Ascending aorta (tissue), 2 donors: ENCODE results near the gene LRCH2. TPM values are rescaled to one million over a fixed set of nuclear protein-coding genes. Genes with fewer than 3 reads are reported as not detected.

Experiments
- DNase-seq, 2 donors: peaks; one replicate each; pipeline ENCODE4 v3.0.0-alpha.2; 2019; ENCODE audit warnings: low spot score in 2 of 2
- H3K27ac ChIP-seq, 2 donors: fragments of 200-600 bp; sonication (generic); one replicate each; pipeline ENCODE4 v1.5.1; 2016 to 2017; ENCODE audit warnings: mild to moderate bottlenecking in 1 of 2
- H3K27me3 ChIP-seq: fragments of 200-600 bp; sonication (generic); one replicate; pipeline ENCODE4 v1.5.1; 2017
- H3K36me3 ChIP-seq, 2 donors: fragments of 200-600 bp; sonication (generic); one replicate each; pipeline ENCODE4 v1.5.1; 2016
- H3K4me1 ChIP-seq, 2 donors: fragments of 200-600 bp; sonication (generic); one replicate each; pipeline ENCODE4 v1.5.1; 2016 to 2017; ENCODE audit warnings: mild to moderate bottlenecking in 1 of 2
- H3K4me3 ChIP-seq, 2 donors: fragments of 200-600 bp; sonication (generic); one replicate each; pipeline ENCODE4 v1.5.1; 2016 to 2017; ENCODE audit warnings: mild to moderate bottlenecking in 1 of 2
- H3K9me3 ChIP-seq, 2 donors: fragments of 200-600 bp; sonication (generic); one replicate each; pipeline ENCODE4 v1.5.1; 2016
- intact Hi-C: fragments of 100-400 bp; cut with DNase I; formaldehyde crosslinking; loops from one replicate; pipeline ENCODE4 v1.15.1; 2023
- total RNA-seq: library from RNA; depleted of rRNA; stranded (reverse); fragments of >200 nt; gene quantifications from one replicate; pipeline ENCODE4 v1.1.0, GENCODE V29; 2016
- TF ChIP-seq, protein P1 (sequence below), 3 experiments: fragments of 200-600 bp in 2 of 3; fragments of 450-650 bp in 1 of 3; sonication (generic) in 2 of 3; IDR thresholded peaks; one replicate each; pipeline ENCODE4 v1.5.1; 2016 to 2019; ENCODE audit warnings: antibody characterized with exemption in 3 of 3, mild to moderate bottlenecking in 1 of 3, moderate library complexity in 1 of 3

The LRCH2 gene
- total RNA-seq, 1 donor from 2014 or later = 5.2 TPM

GRCh38 chrX:115183980-115184379 is 49.9 kb downstream of the LRCH2 start:
- TF ChIP-seq, protein P1, sequence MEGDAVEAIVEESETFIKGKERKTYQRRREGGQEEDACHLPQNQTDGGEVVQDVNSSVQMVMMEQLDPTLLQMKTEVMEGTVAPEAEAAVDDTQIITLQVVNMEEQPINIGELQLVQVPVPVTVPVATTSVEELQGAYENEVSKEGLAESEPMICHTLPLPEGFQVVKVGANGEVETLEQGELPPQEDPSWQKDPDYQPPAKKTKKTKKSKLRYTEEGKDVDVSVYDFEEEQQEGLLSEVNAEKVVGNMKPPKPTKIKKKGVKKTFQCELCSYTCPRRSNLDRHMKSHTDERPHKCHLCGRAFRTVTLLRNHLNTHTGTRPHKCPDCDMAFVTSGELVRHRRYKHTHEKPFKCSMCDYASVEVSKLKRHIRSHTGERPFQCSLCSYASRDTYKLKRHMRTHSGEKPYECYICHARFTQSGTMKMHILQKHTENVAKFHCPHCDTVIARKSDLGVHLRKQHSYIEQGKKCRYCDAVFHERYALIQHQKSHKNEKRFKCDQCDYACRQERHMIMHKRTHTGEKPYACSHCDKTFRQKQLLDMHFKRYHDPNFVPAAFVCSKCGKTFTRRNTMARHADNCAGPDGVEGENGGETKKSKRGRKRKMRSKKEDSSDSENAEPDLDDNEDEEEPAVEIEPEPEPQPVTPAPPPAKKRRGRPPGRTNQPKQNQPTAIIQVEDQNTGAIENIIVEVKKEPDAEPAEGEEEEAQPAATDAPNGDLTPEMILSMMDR (IDR thresholded peaks at IDR 0.05) = no peak
- DNase-seq = no peak
- Histone ChIP-seq H3K4me1 (no peaks in the 10 kb centered on the region), H3K36me3 (no peaks in the 10 kb centered on the region), H3K4me3 (no peak overlapping the region), H3K9me3 (no peaks in the 10 kb centered on the region), H3K27ac (no peak overlapping the region), H3K27me3 (no peaks in the 10 kb centered on the region)
- intact Hi-C loops = no loop called here

DNA sequence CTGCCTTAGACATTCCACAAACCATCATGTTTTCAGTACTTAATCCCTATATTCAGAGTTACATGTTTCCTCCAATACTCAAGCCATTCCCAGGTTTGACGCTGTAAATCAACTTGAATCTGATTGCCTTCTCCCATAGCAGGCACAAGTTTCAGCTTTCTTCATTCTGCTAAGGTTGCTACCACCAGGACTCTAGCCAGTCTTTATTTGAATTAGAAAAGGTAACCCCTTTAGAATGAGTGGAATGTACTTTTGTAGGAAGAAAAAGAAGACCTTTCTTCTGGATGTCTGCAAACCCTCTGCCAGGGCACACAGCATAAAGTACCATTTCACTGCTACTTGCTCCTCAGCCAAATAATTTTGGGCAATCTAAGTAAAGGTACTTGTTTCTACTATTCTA is 55.4 kb downstream of the LRCH2 start:
- Histone ChIP-seq H3K4me1 (no peaks in the 10 kb centered on the region), H3K36me3 (no peaks in the 10 kb centered on the region), H3K4me3 (no peak overlapping the region), H3K9me3 (no peaks in the 10 kb centered on the region), H3K27me3 (no peaks in the 10 kb centered on the region), H3K27ac (no peak overlapping the region)
- intact Hi-C loops = no loop called here
- no peak for DNase-seq
- TF ChIP-seq, protein P1 (IDR thresholded peaks at IDR 0.05) = no peak

- no peak overlapping the region for H3K4me3 ChIP-seq
- H3K4me1 ChIP-seq = no peaks in the 10 kb centered on the region
- TF ChIP-seq, protein P1 (IDR thresholded peaks at IDR 0.05) = no peak
- no peak overlapping the region for H3K27ac ChIP-seq
- no peaks in the 10 kb centered on the region for H3K36me3 ChIP-seq
- H3K27me3 ChIP-seq = no peaks in the 10 kb centered on the region
- H3K9me3 ChIP-seq = no peaks in the 10 kb centered on the region
- intact Hi-C loops = no loop called here
- no peak for DNase-seq
Measured at GRCh38 chrX:115177932-115178331, 56.0 kb downstream of the LRCH2 start.

DNA sequence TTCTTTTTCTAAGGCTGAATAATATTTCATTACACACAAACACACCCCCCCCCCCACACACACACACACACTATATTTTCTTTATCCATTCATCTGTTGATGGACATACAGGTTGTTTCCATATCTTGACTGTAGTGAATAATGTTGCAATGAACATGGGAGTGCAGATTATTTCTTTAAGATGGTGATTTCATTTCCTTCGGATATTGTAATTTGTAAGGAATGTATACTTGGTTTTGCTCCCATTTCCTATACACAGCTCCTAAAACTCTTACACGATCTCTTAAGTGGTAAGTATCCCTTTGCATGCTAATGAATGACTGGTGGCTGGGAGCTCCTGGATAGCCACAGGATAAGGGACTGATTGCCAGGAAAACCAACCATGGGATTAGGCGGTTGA is 59.3 kb downstream of the LRCH2 start:
- Histone ChIP-seq H3K36me3 (no peaks in the 10 kb centered on the region), H3K9me3 (no peaks in the 10 kb centered on the region), H3K27me3 (no peaks in the 10 kb centered on the region), H3K4me3 (no peak overlapping the region), H3K4me1 (no peaks in the 10 kb centered on the region), H3K27ac (no peak overlapping the region)
- intact Hi-C loops = no loop called here
- DNase-seq = no peak
- TF ChIP-seq, protein P1 (IDR thresholded peaks at IDR 0.05) = no peak

DNA sequence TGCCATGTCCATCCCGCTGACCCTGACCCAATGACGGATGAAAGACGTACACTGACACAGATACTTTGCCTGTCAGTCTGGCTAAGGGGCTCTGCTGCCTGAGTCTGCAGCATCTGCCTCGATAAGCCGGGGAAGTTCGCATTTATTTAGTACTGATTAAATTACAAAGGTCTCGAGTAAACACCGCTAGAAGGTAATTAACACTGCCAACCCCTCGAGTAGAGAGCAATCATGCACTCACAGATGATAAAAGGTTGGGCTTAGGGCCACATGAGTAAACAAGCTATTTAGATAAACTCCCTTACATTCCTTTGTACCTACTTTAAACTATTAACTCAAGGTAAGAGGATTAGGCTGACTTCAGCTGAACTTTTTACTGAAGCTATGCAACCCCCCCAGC is 60.7 kb downstream of the LRCH2 start:
- no peaks in the 10 kb centered on the region for H3K4me1 ChIP-seq
- no peaks in the 10 kb centered on the region for H3K9me3 ChIP-seq
- intact Hi-C loops = no loop called here
- TF ChIP-seq, protein P1 (IDR thresholded peaks at IDR 0.05) = no peak
- no peaks in the 10 kb centered on the region for H3K27me3 ChIP-seq
- H3K4me3 ChIP-seq = no peak overlapping the region
- no peak overlapping the region for H3K27ac ChIP-seq
- H3K36me3 ChIP-seq = no peaks in the 10 kb centered on the region
- no peak for DNase-seq

- H3K4me1 ChIP-seq = no peaks in the 10 kb centered on the region
- H3K36me3 ChIP-seq = no peaks in the 10 kb centered on the region
- no peaks in the 10 kb centered on the region for H3K9me3 ChIP-seq
- TF ChIP-seq, protein P1 (IDR thresholded peaks at IDR 0.05) = peak; percentile 6 to 54 (median 53)
- no peak for DNase-seq
- no peak overlapping the region for H3K27ac ChIP-seq
- H3K4me3 ChIP-seq = no peak overlapping the region
- no peaks in the 10 kb centered on the region for H3K27me3 ChIP-seq
- intact Hi-C loops = loop anchor here (5.0 to 10.0 kb wide), 2 partner anchors 182 to 535 kb away; no protein-coding TSS in a partner anchor
Measured at GRCh38 chrX:115147220-115147619, 86.7 kb downstream of the LRCH2 start.
